ENCODE results near the gene DCTN4. TPM values are rescaled to one million over a fixed set of nuclear protein-coding genes. Genes with fewer than 3 reads are reported as not detected.
"Not testable (repeated sequence)": the region's sequence is repeated elsewhere in the genome, so short reads cannot be mapped to it uniquely, and the experiment has no call there.

Gene DCTN4
- total RNA-seq, 1 donor from 2014 or later: 23.7 TPM

DNA sequence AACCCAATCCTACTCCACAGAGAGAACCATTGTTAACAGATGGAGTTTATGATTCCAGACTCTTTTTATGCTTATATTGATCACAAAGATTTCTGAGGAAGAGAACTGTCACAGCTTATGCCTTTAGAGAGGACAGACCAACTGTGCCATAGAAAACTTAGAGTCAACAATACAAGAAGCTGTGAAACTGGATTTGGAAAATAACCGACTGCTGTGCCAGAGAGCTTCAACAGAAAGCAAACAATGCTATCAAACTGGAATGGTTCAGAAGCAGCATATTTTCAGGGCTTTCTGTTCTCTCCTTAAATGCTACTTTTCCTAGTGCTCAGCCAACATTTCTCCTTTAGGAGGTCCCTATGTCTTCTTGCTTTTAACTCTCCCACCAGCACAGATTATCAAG lies 5.0 kb downstream of the DCTN4 start:
- Histone ChIP-seq H3K4me3 (ENCODE audit: low read depth, low read length) (no peak overlapping the region), H3K27me3 (ENCODE audit: control insufficient read depth, insufficient read depth, low read length) (no peaks in the 10 kb centered on the region), H3K36me3 (ENCODE audit: control insufficient read depth, insufficient read depth, low read length) (peaks cover 9% of the 10 kb centered on the region)
- FAIRE-seq: no peak
- TF ChIP-seq, protein P1, sequence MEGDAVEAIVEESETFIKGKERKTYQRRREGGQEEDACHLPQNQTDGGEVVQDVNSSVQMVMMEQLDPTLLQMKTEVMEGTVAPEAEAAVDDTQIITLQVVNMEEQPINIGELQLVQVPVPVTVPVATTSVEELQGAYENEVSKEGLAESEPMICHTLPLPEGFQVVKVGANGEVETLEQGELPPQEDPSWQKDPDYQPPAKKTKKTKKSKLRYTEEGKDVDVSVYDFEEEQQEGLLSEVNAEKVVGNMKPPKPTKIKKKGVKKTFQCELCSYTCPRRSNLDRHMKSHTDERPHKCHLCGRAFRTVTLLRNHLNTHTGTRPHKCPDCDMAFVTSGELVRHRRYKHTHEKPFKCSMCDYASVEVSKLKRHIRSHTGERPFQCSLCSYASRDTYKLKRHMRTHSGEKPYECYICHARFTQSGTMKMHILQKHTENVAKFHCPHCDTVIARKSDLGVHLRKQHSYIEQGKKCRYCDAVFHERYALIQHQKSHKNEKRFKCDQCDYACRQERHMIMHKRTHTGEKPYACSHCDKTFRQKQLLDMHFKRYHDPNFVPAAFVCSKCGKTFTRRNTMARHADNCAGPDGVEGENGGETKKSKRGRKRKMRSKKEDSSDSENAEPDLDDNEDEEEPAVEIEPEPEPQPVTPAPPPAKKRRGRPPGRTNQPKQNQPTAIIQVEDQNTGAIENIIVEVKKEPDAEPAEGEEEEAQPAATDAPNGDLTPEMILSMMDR (IDR thresholded peaks at IDR 0.05; ENCODE audit: insufficient read depth, low read length, severe bottlenecking): no peak
- no peak for DNase-seq (ENCODE audit: low read depth)

DNA sequence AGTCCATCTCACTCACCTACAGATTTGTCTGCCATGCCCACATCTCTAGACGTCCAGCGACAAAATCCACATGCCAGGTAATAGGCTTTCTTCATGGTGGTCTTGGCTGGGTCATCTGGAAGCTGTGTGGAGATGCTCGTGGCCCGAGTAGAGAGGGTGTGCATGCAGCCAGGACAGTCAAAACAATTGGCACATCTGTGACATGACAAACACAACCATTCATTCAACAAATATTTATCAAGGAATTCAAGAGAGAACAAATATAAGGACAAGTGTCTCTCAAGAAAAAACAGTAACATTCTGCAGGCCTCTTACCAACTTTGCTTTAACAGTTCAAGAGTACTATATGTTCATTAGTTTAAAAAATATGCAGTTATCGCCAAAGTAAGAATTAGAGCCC lies 5.4 kb downstream of the DCTN4 start:
- H3K36me3 ChIP-seq (ENCODE audit: control insufficient read depth, insufficient read depth, low read length): peaks cover 9% of the 10 kb centered on the region
- no peaks in the 10 kb centered on the region for H3K27me3 ChIP-seq (ENCODE audit: control insufficient read depth, insufficient read depth, low read length)
- DNase-seq (ENCODE audit: low read depth) (no peak), FAIRE-seq (no peak)
- TF ChIP-seq, protein P1 (IDR thresholded peaks at IDR 0.05; ENCODE audit: insufficient read depth, low read length, severe bottlenecking): no peak
- H3K4me3 ChIP-seq (ENCODE audit: low read depth, low read length): no peak overlapping the region

DNA sequence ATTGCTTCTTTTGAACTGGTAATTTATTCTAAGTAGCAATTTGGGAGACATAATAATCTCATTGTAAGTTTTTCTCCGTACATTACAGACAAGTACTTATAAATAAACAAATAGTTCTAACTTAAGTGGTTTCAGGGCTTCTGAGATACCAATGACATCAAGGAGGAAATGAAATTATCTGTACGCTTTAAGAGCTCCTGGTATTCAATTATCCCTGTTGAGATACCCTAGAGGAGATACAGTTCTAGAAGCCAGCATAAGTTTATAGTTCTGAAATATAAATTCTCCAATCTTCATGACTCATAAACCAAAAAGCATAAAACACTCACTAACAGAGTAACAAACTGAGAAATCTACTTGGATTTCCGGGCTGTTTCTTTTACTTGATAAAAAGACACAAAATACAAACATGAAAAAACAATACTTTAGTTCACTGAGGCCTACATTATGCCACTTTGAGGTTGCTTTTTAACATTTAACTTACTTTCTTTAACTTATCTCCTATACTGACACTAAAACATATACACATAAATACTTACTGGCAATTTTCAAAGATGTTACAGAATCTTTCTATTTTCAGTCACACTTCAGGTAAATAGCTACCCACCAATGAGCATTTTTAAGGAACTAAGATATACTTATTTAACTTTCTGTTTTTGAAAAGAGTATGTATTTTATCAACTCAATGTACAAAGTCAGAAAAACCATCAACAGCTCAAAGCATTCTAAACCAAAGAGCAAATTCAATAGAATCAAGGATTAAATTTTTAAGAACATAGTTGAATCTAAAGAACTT lies 7.5 kb downstream of the DCTN4 start:
- no peak for FAIRE-seq
- TF ChIP-seq, protein P1 (IDR thresholded peaks at IDR 0.05; ENCODE audit: insufficient read depth, low read length, severe bottlenecking): no peak
- H3K27me3 ChIP-seq (ENCODE audit: control insufficient read depth, insufficient read depth, low read length): no peaks in the 10 kb centered on the region
- H3K4me3 ChIP-seq (ENCODE audit: low read depth, low read length): no peak overlapping the region
- H3K36me3 ChIP-seq (ENCODE audit: control insufficient read depth, insufficient read depth, low read length): peaks cover 9% of the 10 kb centered on the region
- no peak for DNase-seq (ENCODE audit: low read depth)

- peaks cover 7% of the 10 kb centered on the region for H3K36me3 ChIP-seq (ENCODE audit: control insufficient read depth, insufficient read depth, low read length)
- peak; percentile 15 for DNase-seq (ENCODE audit: low read depth)
- no peak for FAIRE-seq
- H3K27me3 ChIP-seq (ENCODE audit: control insufficient read depth, insufficient read depth, low read length): no peaks in the 10 kb centered on the region
- TF ChIP-seq, protein P1 (IDR thresholded peaks at IDR 0.05; ENCODE audit: insufficient read depth, low read length, severe bottlenecking): no peak
- H3K4me3 ChIP-seq (ENCODE audit: low read depth, low read length): no peak overlapping the region
Measured at GRCh38 chr5:150750469-150750868, 8.3 kb downstream of the DCTN4 start.

- H3K36me3 ChIP-seq (ENCODE audit: control insufficient read depth, insufficient read depth, low read length); H3K27me3 ChIP-seq (ENCODE audit: control insufficient read depth, insufficient read depth, low read length); DNase-seq (ENCODE audit: low read depth); FAIRE-seq; H3K4me3 ChIP-seq (ENCODE audit: low read depth, low read length): not testable (repeated sequence)
Measured at GRCh38 chr5:150743142-150743488, 15.7 kb downstream of the DCTN4 start.

DNA sequence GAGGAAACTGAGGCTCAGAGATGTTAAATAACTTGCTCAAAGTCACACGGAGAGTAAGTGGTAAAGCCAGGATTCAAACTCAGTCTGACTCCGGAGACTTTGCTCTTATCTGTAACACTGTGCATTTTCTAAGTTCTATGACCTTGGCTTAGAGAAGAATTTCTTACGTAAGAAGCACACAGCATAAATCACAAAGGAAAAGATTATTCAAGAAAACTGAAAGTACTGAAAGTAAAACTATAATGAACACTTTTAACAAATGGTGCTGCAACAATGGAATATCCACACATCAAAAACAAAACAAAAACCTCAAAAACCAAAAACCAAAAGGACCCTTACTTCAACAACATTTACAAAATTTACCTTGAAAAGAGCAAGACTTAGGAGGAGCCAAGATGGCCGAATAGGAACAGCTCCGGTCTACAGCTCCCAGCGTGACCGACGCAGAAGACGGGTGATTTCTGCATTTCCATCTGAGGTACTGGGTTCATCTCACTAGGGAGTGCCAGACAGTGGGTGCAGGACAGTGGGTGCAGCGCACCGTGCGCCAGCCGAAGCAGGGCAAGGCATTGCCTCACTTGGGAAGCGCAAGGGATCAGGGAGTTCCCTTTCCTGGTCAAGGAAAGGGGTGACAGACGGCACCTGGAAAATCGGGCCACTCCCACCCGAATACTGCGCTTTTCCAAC lies 16.2 kb downstream of the DCTN4 start:
- not testable (repeated sequence) for DNase-seq (ENCODE audit: low read depth); H3K36me3 ChIP-seq (ENCODE audit: control insufficient read depth, insufficient read depth, low read length); H3K27me3 ChIP-seq (ENCODE audit: control insufficient read depth, insufficient read depth, low read length); FAIRE-seq; H3K4me3 ChIP-seq (ENCODE audit: low read depth, low read length)
